GM18867 (cell line): ENCODE measurements around the gene RGS6.

Experiments
- ATAC-seq: cut with Tn5 transposase; IDR thresholded peaks from one replicate; pipeline ENCODE4 v1.9.1; 2021; ENCODE audit warnings: mild to moderate bottlenecking, moderate library complexity; ENCODE audit not compliant: unreplicated experiment

Gene RGS6

GRCh38 chr14:72565149-72565559 is 632.9 kb downstream of the RGS6 start:
- no peak for ATAC-seq

GRCh38 chr14:72565917-72566316 is 633.7 kb downstream of the RGS6 start:
- ATAC-seq: no peak

GRCh38 chr14:72567226-72567625 is 635.0 kb downstream of the RGS6 start:
- ATAC-seq: no peak

DNA sequence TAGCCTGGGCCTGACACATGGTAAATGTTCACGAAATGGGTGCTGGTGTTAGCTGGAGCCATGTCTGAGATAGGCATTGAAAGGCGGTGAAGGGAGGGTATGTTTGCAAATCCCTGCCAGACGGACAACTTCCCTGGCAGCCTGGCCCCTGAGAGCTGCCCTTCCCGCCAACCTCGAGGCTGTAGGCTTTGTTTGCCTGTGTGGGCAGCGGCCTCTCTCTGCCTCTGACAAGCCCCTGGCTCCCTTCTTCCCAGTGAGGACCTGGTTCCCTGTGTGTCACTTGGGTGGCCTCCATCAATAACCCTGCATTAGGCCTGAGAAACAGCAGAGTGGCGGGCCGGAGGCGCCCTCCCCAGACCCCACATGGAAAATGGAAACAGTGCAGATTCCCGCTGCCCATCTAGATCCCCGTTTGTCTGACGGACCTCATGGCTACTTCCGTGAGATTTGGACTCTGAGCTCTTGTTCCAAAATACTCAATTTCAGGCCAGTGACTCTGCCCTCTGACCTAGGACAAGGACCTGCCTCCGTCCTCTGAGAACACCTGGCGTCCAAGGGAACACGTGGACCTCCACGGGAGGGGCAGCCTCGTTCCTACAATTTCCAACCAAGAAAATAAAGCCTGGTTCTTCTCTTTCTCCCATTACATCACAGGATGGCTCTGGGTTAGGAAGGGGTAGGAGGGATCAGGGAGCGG is 636.2 kb downstream of the RGS6 start:
- ATAC-seq: no peak

GRCh38 chr14:72573725-72574417 is 641.6 kb downstream of the RGS6 start:
- ATAC-seq: no peak

DNA sequence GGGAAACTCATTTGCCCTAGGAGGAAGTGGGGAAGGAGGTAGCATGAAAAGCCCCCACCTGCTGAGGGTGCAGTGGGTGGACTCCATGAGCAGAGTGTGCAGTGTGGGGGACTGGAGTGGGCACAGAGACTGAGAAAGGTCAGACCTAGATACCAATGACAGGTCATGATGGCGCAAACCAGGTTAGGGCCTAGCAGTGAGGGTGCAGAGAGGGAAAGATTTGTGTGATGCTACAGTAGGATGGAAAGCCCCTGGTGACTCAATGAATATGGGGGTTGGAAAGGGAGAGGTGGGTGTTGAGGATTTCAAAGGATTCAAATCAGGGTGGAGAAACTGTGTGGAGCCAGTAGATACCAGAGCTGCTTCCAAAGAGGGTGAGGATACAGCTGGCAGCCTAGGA is 642.5 kb downstream of the RGS6 start:
- ATAC-seq: no peak

DNA sequence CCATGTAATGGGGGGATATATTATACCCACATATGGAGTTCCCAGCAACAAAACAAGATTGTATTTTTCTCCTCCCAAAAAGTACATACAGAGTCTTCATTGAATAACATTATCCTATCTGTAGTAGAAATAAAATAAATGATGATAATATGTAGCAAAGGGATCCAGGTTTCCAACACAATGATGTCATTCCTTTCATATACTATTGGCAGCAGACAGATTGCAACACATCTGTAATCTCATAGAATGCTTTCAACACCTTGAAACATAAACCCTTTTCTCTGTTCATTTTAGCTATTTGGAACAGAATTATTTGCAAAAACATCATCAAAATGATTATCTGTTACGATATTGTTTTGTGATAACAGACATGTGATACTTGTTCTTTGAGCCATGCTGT is 644.0 kb downstream of the RGS6 start:
- no peak for ATAC-seq

GRCh38 chr14:72577521-72577920 is 645.3 kb downstream of the RGS6 start:
- no peak for ATAC-seq

GRCh38 chr14:72578514-72578913 is 646.3 kb downstream of the RGS6 start:
- no peak for ATAC-seq

- ATAC-seq: no peak
Measured at GRCh38 chr14:72582582-72582981, 650.4 kb downstream of the RGS6 start.

DNA sequence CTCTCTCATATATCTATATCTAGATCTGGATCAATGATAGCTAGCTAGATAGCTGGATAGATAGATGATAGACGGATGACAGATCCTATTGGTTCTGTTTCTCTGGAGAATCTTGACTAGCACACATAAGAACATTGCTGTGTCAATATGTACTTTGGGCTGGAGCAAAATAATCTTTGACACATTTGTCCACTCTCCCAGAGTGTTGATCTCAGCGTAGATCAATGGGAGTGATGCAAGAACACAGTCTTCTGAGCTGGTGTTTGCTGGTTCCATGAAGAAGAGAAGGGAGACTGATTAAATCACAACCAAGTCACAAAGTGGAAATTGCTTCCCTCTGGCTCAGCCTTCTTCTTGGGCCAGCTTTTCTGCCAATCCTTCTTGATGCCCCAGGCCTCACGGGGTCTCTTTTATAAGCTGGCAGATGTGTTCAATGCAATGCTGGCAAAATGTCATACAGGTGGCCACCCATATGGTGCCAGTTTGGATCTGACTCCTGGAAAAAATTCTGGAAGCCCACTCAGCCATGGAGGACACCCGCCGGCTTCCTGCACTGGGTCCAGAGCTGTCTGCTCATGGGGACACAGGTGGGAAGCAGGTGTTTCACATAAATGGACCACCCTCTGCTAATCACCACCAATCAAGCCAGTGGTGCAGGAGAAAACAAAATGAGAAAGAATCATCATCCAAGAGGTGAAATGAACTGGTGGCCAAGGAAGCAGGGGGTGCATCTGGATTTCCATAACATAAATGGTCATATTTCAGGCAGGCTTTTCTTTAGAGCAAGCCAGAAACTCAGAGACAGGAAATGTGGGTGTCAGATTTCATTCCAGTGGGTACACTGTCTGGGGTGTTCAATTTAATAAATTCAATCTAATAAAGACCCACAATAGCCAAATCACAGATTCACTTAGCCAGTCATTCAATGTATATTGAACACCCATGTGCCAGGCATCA is 651.4 kb downstream of the RGS6 start:
- ATAC-seq: no peak

- no peak for ATAC-seq
Measured at GRCh38 chr14:72588521-72588920, 656.3 kb downstream of the RGS6 start.

GRCh38 chr14:72589652-72590051 is 657.4 kb downstream of the RGS6 start:
- ATAC-seq: no peak

- no peak for ATAC-seq
Measured at GRCh38 chr14:72590577-72590976, 658.3 kb downstream of the RGS6 start.

DNA sequence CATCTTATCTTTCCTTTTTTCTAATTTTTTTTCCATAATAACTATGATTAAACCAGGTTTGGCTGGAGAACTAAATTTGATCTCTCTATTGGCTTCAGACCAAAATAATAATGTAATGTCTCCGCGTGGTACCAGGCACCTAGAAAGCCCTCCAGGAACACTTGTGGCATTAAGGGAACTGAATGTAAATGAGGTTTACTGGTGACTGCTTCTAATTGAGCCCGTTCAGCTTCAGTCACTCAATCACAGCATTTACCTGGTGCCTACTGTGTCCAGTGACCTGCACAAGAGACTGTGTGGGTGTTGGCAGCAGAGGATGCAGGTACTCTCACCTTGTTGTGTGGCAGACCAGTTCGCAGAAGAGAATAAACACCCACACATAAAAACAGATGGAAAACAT is 659.2 kb downstream of the RGS6 start:
- no peak for ATAC-seq

DNA sequence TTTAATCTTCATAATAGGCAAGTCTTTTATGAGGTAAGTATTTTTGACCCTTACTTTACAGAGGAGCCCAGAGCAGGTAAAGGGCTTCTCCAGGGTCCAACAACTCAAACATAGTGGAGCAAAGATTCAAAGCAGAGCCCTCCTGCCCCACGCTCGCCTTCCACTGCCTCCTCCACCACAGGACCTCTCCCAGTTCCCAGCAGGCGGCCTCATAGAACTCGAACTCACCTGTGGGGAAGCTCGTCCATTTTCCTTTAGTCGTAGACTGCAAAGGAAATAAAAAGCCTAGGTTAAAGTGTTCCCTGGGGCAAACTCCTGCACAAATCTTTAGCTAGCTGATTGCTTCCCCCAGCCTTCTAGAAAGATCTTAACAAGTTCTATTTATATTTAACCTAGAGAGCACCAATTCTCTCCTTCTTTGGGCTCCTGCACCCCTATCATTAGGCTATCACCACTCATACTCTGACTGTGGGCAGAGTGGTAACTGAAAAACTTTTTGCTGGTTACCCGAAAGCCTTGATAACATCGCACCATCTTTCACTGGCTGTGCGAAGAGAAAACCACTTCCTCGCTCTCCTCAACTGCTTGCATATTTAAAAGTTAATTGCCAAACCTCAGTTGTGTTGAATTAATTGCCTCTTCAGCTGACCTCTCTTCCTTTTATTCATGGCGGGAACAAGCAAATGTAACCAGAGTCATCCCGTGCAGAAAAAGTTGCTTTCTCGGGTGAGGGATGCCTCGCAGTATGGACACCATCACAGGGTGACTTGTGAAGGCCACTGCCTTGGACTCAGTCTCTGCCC is 662.1 kb downstream of the RGS6 start:
- peak; percentile 83 for ATAC-seq

GRCh38 chr14:72595152-72595862 is 663.1 kb downstream of the RGS6 start:
- ATAC-seq: no peak

DNA sequence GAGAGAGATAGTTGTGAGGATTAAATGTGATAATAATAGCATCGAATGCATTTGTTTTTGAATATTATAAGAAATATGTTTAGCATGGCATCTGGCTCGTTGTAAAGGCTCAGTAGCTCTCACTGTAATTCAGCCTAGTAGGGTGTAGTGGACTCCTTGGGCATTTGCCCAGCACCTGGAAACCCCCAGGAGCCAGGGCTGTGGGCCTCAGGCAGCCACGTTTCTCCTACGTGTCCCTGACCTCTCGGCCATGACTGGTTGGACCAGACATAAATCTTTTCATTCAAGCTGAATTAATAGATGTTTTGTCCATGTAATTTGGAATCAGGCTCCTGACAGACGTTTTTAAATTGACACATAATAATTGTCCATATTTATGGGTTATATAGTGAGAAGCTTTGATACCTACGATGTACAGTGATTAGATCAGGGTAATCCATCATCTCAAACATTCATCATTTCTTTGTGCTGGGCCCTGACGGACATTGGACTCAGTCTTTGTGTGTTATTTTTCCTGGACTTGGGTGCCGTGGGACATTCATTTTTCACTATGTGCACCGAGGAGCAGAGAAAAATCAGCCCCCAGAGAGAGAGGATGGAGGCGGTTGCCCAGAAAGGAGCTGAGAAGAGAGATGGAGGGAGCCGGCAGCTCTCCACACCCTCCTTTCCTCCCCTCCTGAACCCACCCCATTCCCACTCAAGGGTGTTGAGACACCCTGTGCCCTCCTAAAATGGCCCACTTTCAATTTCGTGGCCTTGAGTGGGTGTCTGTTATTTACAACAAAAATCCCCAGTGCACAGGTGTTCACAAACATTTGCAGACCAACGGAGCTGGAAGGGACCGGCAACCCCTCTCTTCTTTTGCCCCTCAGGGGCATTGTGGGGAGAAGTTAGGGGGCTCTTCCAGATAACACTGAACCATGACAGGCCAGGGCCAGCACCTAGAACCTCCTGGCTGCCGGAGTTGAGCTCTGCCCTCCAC is 665.3 kb downstream of the RGS6 start:
- peak; percentile 19 for ATAC-seq

- peak; percentile 49 for ATAC-seq
Measured at GRCh38 chr14:72598306-72598705, 666.1 kb downstream of the RGS6 start.
